A172 (cell line): ENCODE results near the gene NDUFA3. TPM values are rescaled to one million over a fixed set of nuclear protein-coding genes. Genes with fewer than 3 reads are reported as not detected.
"Not testable (repeated sequence)": the region's sequence is repeated elsewhere in the genome, so short reads cannot be mapped to it uniquely, and the experiment has no call there.

Experiments
- DNase-seq: peaks from one replicate; pipeline ENCODE4 v3.0.0-alpha.2; 2015; ENCODE audit warnings: low spot score
- total RNA-seq: library from RNA; depleted of rRNA; stranded (reverse); fragments of >200 nt; shearing (Covaris generic); gene quantifications from 2 replicates; pipeline ENCODE4 v1.2.3, GENCODE V29; 2014; rRNA removed

Gene NDUFA3
- 79.7 and 156 TPM in 2 replicates for total RNA-seq

DNA sequence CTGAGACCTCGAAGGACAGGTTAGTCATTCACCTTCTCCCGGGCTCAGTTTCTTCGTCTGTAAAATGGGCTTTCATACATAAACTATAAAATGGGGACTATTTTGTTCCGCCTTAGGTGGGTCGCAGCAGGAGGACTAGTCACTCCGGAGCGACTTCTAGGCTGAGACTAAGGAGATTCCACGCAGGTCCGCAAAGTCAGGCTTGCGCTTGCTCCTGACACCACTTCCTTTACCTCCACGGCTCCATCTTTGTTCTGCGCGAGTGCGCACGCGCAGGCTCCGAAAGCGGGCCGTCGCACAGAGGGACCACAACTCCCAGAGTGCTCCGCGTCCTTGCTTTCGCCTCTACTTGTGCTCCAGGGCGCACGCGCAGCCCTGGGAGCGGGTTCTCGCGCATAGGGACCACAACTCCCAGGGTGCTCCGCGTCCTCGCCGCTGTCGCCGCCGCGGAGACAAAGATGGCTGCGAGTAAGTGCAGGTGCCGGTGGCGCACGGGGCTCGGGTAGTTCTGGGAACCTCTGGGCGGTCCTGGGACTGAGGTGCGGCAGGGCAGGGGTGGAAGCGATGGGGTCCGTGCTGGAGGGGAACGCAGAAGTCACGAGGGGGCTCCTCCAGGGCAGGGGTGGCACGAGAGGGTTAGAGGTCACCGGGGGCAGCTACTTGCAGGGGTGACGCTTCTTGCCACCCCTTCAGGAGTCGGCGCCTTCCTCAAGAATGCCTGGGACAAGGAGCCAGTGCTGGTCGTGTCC, at the start of gene NDUFA3:
Gene NDUFA3, plus strand, starts transcription at position 435 of the 749 bp plus-strand sequence. Its CDS starts 24 bp downstream, at position 459.
- peak; percentile 99 for DNase-seq

DNA sequence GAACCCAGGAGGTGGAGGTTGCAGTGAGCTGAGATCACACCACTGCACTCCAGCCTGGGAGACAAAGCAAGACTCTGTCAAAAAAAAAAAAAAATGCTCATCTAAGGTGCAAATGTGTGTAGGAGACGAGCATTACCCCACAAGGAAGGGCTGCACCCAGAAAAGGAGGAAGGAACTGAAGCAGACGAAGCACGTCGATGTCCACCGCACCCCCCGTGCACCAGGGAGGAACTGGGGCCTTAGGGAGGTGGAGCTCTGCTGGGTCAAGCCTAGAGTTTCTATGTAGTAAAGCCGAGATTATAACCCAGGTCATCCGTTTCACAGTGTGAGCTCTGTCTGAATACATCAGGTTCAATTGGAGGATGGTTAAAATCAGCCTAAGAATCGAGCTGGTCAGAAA, 40.0 kb upstream of the NDUFA3 start:
- no peak for DNase-seq

DNA sequence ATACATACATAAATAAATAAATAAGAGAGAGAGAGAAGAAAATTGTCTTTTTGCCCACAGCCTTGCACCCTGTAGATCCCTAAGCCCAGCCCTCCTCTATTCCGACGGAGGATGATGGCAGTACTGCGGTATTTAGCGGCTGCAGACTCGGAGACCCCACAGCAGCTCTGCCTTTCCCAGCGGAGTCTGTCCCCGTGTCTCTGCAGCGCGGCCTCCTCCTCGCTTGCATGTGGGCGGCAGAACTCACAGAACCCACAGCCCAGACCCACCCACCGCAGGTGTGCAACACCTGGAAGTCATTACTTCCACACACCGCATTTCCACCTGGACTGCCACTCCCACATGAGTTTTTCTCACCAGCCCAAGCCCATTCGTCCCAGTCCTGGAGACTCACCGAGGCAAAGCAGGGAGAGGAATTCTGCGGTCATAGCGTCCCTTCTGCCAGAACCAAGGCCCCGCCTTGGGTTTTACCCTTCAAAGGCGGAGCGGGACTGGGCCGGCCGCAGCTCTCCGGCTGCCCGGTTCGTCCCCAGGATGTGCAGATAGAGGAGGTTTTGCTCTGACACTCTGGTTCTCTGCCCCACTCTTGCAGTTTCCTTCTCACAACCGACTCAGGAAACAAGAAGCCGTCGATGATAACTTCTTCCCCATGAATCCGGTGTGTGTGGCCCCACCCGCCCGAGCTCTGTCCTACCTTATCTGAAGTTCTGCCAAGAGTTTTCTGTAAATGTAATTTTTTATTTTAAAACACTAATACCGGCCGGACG, 39.1 kb upstream of the NDUFA3 start, which contains the start of gene VSTM1:
Gene VSTM1, minus strand, starts transcription at position 548 of the 767 bp plus-strand sequence. Its CDS starts 120 bp downstream, at position 428.
- DNase-seq, result no peak

DNA sequence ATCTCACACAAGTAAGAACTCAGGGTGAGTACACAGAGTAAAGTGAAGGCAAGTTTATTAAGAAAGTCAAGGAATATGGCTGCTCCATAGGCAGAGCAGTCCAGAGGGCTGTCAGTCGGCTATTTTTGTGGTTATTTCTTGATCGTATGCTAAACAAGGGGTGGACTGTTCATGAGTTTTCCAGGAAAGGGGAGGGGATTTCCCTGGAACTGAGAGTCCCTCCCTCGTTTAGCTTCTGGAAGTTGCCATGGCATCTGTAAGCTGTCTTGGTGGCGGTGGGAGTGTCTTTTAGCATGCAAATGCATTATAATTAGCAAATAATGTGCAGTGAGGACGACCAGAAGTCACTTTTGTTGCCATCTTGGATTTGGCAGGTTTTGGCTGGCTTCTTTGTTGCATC, 33.2 kb upstream of the NDUFA3 start:
- DNase-seq, result no peak

DNA sequence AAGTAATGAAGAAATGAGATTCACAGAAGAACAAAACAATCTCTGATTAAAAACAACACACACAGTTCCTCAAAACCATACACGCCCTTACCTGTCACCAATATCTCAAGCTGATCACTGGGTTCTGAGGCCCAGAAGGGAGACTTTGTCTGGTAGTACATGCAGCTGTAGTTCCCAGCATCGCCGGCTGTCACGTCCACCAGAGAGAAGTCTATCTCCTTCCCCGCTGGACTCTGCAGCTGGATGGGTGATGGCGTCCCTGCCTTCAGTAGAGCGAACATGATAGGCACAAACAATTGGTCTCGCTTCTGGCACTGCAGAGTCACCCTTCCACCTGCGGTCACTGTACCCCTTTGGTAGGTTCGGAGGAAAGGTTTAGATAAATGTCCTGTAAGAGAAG, 28.8 kb upstream of the NDUFA3 start:
- DNase-seq, result no peak

DNA sequence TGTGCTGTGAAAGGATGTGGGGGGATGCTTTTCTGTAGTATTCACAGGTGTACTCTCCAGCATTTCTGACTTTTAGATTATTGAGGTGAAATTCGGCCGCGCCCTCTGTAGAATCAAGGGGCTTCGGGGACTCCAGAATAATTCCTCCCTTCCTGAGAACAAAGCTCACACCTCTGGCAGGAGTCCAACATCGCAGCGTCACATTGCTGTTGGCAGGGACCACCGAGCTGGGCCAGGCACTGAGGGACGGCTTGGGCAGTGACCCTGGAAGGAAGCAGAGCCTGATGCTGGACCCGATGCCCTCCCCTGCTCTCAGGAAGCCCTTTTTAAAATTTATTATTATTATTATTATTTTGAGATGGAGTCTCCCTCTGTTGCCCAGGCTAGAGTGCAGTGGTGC, 27.8 kb upstream of the NDUFA3 start:
- no peak for DNase-seq

DNA sequence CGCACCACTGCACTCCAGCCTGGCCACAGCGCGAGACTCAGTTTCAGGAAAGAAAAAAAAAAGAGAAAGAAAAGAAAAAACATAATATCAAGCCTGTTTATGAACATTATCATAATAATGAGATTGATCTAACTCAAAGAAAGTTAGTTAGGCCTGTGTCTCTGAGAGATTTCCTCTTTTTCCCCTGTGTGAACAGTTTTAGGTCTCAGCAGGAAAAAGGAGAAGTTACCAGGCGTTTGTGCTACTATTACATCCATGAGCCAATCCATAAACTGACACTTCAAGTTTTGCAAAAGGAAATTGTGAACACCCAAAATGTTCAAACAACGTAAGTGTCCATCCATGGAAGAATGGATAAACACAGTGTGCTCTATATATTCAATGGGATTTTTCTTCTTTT, 25.3 kb upstream of the NDUFA3 start:
- DNase-seq, result no peak

DNA sequence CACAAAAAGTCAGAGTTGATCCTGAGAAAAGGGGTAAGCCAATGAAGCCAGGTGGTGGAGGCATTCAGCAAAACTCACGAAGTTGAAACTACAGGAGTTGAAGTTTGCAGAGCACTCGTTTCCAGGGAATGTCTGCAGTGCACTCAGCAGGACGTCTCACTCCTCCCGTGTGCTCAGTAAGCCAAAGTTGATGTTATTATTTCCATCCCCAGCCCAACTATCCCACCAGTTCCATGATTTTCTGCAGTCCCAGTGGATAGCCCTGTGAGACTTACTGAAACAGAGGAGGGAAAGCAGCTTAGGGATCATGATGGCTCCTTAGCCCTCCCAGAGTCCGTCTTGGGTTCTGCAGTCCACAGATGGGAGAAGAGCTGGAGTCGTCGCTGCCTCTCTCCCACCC, 21.6 kb upstream of the NDUFA3 start, which contains the start of gene TARM1:
Gene TARM1, minus strand, starts transcription at position 334 of the 400 bp plus-strand sequence. Its CDS starts 25 bp downstream, at position 309.
- DNase-seq, result no peak

DNA sequence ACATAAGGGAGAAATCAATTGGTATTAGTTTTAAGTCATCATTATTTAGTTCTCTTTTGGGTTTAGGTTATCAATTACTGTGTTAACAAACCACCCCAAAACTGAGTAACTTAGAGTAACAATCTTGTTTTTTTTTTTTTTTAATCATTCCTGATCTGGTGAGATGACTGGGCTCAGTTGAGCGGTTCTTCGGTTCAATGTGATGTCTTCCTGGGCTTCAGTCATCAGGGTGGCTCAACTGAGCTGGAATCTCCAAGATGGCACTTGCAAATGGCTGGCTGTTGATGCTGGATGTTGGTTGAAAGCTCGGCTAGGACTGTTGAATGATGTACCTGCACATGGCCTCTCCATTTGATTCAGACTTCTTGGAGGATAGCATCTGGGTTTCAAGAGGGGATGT, 18.2 kb upstream of the NDUFA3 start:
- no peak for DNase-seq

DNA sequence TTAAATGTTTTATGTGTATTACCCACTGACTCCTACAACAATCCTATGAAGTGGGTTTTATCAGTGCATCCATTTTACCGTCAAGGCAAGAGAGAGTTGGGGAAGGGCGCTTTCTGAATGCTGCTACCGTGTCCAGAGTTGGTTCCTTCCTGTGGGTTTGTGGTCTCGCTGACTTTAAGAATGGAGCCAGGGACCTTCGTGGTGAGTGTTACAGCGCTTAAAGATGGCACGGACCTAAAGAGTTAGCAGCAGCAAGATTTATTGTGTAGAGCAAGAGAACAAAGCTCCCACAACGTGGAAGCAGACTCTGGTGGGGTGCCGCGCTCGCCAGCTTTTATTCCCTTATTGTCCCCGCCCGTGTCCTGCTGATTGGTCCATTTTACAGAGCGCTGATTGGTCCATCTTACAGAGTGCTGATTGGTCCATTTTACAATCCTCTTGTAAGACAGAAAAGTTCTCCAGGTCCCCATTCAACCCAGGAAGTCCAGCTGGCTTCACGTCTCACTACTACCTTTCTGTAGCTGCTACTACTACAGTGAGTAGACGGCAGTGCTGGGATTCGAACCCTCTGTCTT, 8.1 kb upstream of the NDUFA3 start:
- DNase-seq, result no peak

DNA sequence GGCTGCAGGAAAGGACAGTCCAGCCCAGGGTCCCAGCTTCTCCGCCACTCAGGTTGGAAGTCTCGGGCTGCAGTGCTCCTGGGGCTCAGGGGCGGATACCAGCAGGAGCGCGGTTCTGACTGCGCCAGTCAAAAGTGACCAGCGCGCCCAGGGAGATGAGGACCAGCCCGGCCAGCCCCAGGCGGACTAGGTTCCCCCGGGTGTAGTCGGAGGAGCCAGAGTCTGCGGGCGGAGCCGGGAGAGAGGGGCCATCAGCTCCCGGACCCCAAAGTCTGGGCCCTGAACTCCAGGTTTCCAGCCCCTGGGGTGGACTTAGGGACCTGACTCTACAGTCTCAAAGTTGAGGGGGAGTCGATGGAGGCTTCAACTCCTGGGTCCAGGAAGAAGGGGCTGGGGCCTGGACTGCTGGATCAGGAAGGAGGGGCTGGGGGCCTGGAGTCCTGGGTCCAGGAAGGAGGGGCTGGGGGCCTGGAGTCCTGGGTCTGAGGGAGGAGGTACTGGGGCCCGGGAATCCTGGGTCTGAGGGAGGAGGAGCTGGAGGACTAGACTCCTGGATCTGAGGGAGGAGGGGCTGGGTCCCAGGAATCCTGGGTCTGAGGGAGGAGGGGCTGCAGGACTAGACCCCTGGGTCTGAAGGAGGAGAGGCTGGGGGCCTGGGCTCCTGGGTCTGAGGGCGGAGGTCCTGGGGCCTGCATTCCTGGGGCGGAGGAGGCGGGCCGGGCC, 7.4 kb upstream of the NDUFA3 start:
- DNase-seq, result no peak

DNA sequence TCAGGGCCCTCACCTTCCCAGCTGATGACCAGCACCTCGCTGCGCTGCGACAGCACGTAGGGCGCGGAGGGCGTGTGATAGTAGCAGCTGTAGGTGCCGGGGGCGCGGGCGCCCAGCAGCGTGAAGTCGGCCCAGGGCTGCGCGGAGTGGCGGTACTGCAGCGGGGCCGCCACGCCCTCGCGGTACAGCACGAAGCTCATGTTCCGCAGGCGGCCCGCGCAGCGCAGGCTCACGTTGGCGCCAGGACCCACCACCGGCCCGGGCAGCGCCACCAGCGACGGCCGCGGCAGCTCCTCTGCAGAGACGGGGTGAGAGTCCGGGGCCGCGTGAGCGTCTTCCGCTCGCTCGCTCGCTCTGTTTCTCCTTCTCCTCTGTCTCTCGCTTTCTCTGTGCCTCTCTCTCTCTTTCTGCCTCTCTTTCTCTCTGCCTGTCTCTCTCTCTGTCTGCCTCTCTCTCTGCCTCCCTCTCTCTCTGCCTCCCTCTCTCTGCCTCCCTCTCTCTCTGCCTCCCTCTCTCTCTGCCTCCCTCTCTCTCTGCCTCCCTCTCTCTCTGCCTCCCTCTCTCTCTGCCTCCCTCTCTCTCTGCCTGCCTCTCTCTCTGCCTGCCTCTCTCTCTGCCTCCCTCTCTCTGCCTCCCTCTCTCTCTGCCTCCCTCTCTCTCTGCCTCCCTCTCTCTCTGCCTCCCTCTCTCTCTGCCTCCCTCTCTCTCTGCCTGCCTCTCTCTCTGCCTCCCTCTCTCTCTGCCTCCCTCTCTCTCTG, 6.6 kb upstream of the NDUFA3 start:
- not testable (repeated sequence) for DNase-seq

DNA sequence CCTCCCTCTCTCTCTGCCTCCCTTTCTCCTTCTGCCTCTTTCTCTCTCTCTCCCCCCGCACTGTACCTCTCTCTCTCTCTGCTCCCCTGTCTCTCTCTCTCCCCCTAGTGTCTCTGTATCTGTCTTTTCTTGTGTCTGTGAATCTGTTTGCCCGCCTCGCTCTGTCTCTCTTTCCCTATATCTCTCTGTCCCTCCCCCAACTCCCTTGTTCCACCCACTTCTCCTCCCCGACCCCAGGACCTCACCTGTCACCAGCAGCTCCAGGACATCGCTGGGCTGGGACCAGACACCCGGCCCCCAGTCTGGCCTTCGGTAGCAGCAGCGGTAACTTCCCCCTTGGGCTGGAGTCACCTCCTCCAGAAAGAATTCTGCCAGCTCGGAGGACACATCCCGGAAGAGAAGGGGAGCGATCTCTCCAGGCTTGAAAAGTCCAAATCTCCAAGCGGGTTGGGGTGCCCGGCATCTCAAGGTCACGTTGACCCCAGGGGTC, 6.0 kb upstream of the NDUFA3 start:
- DNase-seq, result no peak

DNA sequence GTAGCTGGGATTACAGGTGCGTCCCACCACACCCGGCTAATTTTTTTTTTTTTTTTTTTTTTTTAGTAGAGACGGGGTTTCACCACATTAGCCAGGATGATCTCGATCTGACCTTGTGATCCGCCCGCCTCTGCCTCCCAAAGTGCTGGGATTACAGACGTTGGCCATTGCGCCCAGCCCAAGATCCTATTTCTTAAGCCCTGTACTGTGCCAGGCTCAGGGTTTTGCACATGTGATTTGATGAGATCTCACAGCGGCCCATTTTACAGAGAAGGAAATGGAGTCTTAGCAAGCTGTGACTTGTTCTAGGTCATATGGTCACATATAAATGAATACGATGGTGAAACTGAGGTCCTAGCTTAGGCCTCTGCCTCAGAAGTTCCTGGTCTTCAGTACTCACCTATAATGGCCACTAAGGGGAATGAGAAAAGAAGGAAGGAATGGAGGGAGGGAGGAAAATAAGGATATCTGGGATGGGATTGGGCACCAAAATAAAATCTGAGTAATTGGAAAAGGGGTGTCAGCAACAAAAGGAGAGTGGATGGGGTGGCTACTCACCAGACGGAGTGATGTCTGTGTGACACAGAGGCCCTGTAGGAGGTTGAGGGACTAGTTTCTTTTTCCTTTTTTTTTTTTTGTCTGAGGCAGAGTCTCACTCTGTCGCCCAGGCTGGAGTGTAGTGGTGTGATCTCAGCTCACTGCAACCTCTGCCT, 3.3 kb upstream of the NDUFA3 start:
- DNase-seq, result no peak

DNA sequence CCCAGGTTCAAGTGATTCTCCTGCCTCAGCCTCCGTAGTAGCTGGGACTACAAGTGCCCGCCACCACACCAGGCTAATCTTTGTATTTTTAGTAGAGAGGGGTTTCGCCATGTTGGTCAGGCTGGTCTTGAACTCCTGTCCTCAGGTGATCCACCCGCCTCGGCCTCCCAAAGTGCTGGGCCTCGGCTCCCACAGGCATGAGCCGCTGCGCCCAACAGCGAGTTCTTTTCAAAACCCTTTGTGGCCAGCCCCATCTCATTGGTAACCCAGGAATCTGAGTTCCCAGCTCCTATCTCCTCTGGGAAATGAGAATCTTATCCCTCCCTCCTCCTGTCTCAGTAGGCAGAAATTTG, 2.8 kb upstream of the NDUFA3 start:
- DNase-seq, result not testable (repeated sequence)

DNA sequence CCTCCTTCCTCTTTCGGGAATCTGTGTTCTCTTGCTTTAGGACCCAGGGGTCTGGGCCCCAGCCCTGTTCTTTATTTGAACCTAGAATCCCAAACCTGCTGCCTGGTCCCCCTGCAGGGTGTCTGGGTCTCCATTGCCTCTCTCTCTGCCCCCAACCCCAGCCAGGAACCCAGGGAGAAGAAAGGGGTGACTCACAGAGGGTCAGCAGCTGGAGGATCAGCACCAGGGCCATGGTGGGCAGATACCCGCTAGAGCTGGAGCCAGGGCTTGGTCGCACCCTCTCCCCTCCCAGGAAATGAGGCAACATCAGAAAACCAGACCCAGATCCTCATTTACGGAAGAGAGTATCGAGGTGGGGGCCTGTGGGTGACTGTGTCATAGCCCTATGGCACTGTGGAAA, 2.1 kb upstream of the NDUFA3 start, which contains the start of gene OSCAR:
Gene OSCAR, minus strand, starts transcription at position 243 of the 400 bp plus-strand sequence. Its CDS starts 11 bp downstream, at position 232.
- DNase-seq, result no peak

DNA sequence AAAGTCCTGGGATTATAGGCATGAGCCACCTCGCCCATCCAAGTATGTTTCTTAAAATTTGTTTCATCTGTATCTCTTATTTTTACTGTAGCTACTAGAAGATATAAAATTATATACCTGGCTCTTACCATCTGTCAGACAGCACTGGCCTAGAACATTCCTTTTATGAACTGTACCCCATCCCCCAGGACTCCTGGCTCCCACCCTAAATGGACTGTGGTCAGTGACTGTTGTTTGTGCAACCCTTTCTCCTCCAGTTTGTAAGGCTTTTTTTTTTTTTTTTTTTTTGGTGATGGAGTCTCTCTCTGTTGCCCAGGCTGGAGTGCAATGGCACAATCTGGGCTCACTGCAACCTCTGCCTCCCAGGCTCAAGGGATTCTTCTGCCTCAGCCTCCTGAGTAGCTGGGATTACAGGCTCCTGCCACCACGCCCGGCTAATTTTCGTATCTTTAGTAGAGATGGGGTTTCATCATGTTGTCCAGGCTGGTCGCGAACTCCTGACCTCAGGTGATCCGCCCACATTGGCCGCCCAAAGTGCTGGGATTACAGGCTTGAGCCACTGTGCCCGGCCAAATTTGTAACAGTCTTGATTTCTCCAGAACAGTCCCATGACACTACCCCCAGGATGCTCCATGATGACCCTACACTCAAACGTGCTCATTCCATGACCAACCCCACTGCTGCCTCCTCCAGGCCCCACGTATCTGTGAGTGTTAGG, 2.5 kb downstream of the NDUFA3 start:
- no peak for DNase-seq

DNA sequence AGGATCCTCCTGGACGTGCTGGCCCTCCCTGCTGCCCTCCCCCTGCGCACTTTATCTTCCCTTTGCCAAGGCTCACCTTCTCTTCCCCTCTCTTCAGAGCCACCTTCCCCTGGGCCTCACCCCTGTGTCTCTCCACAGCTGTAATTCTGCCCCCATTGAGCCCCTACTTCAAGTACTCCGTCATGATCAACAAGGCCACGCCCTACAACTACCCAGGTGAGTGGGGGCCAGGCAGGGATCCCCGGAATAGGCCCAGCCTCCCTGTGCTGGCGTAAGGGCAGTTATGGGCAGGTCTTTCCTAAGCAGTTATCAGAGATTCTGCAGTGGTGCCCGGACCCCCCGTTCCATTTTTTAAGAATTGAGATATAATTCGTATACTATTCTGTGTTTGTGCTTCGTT, 3.1 kb downstream of the NDUFA3 start:
- DNase-seq, result no peak

DNA sequence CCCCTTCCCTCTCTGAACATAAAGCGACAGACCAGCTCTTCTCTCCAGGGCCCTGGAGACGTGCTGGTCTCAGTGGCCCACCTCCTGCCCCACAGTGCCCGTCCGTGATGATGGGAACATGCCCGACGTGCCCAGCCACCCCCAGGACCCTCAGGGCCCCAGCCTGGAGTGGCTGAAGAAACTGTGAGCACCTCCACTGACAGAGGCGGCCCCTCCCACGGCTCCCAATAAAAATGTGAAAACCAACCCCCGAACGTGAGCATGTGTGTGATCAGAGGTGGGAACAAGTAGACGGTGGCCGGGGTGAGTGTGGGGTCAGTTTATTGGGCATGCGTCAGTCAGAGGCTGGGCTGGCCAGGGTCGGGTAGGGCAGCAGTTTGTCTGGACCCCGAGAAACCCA, 4.1 kb downstream of the NDUFA3 start:
- DNase-seq, result no peak
